GM18507 (cell line): ENCODE results near the gene MOG.
A peak's percentile ranks its signal among the peaks of the same experiment; 100 is the strongest.
"Not testable (repeated sequence)": the region's sequence is repeated elsewhere in the genome, so short reads cannot be mapped to it uniquely, and the experiment has no call there.

Experiments
- DNase-seq: peaks from one replicate; pipeline ENCODE4 v3.0.0; 2011; ENCODE audit warnings: low read depth; ENCODE audit not compliant: insufficient read length; ENCODE audit errors: extremely low spot score
- FAIRE-seq: peaks from 2 replicates; lab custom pipeline; 2011; peaks lifted over from hg19 to GRCh38; lab: Jason Lieb, UNC

The MOG gene

GRCh38 chr6:29672116-29672515 lies 15.2 kb downstream of the MOG start:
- DNase-seq, FAIRE-seq: not testable (repeated sequence)

GRCh38 chr6:29673161-29673560 lies 16.3 kb downstream of the MOG start:
- FAIRE-seq = no peak

GRCh38 chr6:29674008-29674407 lies 17.1 kb downstream of the MOG start:
- FAIRE-seq (no peak), DNase-seq (no peak)

More at GRCh38 chr6:29673161-29673560, 16.3 kb downstream of the MOG start:
- no peak for DNase-seq

DNA sequence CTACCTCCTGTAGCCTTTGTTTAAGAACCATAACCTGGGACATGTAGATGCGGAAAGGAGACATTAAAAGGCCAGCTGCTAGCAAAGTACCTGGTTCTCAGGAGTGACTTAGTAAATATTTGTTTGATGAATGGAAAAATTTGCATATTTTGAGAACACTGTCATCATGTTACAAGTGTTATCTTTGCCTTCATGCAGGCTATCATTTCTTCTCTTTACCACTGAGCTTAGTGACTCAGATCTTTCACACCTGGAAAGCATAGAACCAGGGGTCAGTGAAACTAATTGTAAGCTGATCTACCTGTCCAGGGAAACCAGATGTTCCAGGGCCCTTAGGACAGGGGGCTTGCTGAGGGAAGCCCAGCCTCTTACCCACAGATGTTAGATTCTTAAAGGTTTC lies 18.7 kb downstream of the MOG start:
- DNase-seq (no peak), FAIRE-seq (no peak)

GRCh38 chr6:29676981-29677601 lies 20.2 kb downstream of the MOG start:
- DNase-seq (no peak), FAIRE-seq (no peak)

- DNase-seq (no peak), FAIRE-seq (no peak)
These were observed 21.2 kb downstream of the MOG start for GRCh38 chr6:29678114-29678513.

DNA sequence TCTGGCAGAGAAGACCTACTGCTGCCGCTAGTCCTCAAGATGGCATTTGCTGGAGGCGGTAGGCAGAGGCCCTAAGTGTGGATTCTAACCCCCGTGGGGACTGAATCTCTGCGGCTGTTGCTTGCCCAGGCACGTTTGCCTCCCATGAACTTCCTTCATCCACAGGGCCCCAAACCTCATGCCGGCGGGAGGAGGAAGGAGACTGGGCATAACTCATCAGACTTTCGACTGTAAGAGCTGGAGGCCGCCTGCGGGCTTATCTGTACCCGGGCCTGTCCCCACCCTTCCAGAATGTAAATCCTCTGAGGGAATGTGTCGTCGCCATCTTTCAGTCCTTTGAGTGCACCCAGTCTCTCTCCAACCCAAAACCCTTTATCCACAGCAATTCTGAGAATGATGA lies 23.1 kb downstream of the MOG start:
- FAIRE-seq (no peak), DNase-seq (no peak)

DNA sequence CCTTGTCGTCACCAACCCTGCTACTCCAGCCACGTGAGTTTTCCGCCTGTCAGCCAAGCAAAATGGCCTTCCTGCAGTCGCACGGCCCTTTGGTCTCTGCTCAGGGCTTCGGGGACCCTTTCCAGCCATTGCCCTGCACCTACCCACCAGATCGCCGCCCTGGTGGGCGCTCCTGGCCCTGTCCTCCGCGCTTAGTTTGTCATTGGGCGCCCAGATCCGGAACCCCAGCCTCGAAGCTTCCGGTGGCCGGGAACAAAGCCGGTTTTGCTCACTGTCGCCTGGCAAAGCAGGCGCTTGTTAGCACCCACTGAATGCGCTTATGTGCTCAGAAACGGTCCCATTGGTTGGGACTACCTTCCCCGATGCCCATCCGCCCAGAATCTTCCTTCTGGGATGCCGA lies 23.5 kb downstream of the MOG start:
- no peak for FAIRE-seq
- no peak for DNase-seq

DNA sequence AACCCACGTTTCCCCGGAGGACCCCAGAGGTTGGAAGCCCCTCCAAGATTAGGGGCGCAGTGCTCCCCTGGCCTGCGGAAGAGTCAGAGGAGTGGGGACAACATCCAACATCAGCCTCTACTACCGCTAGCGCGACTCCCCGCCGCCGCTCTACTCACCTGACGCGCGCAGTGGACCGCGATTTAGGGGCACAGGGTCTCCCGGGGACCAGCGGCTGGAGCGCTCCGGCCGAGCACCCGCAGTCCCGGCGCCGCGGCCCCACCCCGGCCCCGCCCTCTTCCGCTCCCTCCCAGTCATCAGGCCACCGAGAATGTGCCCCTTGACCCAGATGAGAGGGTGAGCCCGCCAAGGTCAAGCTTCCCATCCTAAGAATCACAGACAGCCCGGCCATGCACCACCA lies 24.0 kb downstream of the MOG start, which contains the start of gene ZFP57:
Gene ZFP57 (minus strand): TSS at position 249 of the 400 bp plus-strand sequence. CDS start 4,149 bp downstream, outside the sequence.
- DNase-seq (no peak), FAIRE-seq (no peak)

DNA sequence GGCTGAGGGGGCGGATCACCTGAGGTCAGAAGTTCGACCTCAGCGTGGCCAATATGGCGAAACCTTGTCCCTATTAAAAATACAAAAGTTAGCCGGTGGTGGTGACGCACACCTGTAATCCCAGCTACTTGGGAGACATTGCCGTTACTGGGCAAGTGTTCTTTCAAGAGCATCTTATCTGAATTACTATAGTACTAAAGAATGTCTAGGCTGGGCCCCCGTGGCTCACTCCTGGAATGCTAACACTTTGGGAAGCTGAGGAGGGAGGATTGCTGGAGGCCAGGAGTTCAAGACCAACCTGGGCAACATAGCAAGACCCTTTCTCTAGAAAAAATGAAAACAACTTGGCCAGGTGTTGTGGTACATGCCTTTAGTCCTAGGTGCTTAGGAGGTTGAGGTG lies 24.9 kb downstream of the MOG start:
- FAIRE-seq (no peak), DNase-seq (no peak)

- DNase-seq (no peak), FAIRE-seq (no peak)
These were observed 28.9 kb downstream of the MOG start for GRCh38 chr6:29685718-29686326.

DNA sequence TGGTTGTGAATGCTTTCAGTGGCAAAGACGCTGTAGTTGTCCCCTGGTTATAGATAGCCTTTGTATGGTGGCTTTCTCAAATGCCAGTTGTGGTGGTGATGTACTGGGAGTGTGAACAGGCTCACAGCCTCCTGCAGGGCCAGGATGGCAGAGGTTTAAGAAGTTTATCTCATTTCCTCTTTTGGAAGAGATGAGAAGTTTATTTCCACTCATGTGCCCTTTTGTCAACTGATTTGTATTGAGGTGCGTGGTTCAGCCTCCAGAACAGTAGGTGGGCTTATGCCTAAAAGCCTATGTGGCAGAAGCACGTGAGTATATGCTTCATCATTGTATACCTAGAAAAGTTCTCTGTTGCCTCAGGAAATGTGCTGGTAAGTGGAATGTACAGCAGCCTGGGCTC lies 37.7 kb downstream of the MOG start:
- FAIRE-seq = no peak

GRCh38 chr6:29696147-29697125 lies 39.5 kb downstream of the MOG start:
- DNase-seq (no peak), FAIRE-seq (peak; percentile 9)

More for the DNA sequence above, 37.7 kb downstream of the MOG start:
- DNase-seq = no peak

GRCh38 chr6:29702519-29703103 lies 45.7 kb downstream of the MOG start:
- DNase-seq (no peak), FAIRE-seq (peak; percentile 38)

DNA sequence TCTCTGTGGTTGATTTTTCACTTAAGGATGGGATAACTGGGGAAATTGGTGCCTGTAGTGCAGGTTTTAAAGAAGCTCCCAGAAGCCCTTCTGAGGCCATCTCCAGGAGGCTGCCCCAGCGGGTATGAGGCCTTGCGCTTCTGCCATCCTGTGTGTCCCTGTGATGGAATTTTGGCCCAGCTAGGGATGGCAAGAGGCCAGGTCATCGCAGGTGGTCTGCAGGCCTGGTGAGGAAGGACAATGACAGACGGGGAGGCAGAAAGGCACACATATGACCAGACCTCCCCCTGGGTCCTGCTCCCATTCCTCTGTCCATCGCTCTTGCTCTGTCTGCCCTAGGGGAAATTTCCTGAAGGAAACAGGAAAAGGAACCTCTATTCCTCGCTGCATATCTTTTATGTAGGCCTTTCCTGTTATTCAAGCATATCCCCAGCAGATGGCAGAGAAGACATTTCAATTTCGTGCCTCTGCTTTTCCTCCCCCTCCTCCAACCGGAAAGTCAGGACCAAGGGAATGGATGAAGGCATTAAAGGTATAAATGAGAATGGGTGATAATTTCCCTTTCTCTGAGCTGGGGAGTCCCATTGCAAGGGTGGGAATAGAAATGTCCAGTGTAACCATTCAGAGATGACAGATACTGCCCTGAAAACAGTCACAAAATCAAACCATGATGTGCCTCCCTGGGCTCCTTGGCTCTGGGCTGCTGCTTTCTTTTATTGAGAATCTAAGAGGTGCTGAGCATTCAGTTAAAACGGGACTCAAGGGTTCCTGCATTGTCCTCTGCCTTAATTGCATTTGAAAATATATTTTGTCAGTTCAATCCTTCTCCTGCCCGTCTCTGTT lies 48.7 kb downstream of the MOG start:
- no peak for DNase-seq
- FAIRE-seq = peak; percentile 84

- DNase-seq (no peak), FAIRE-seq (peak; percentile 76)
These were observed 51.7 kb downstream of the MOG start for GRCh38 chr6:29708432-29709179.

- FAIRE-seq (no peak), DNase-seq (no peak)
These were observed 52.3 kb downstream of the MOG start for GRCh38 chr6:29709188-29709587.

DNA sequence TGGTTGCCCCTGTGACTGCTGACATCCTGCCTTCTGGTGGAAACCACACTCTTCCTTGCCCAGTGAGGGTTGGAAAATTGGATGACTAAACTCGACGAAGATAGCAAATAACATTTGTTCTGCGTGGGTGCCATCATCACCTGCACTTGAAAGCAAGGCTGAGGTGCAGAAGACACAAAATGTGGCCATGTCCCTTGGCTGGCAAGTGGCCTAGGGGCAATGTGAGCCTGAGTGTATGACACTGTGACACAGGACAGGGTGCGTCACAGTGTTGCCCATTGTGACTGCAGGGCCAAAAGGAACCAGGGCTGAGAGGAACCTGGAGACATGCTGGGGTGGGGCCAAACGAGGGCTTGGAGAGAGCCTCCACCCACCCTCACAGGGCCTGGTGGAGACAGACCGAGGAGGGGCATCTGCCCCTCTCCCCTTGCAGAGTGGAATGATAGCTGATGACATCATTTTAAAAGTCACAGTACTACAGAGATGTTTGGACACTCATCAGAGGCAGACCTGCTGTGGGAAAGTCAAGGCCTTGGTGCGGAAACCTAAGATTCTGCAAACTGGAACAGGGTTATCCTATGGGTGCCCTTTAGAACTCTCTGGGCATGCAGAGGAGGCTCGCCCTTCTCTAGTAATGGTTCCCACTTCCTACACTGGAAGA lies 53.5 kb downstream of the MOG start:
- DNase-seq (no peak), FAIRE-seq (no peak)
